B cell (primary cell): ENCODE measurements around the gene ITPR1.

Experiments
- EZH2 ChIP-seq: IDR thresholded peaks from 2 replicates; pipeline ENCODE4 v1.6.1; 2012; ENCODE audit warnings: borderline replicate concordance, low read depth, mild to moderate bottlenecking, moderate library complexity, low read length; ENCODE audit not compliant: insufficient read depth, poor library complexity, severe bottlenecking
- TF ChIP-seq, protein P1 (sequence below): fragments of 200-600 bp; IDR thresholded peaks from one replicate; pipeline ENCODE4 v1.8.0; 2022; ENCODE audit warnings: antibody characterized with exemption, mild to moderate bottlenecking

GRCh38 chr3:4707324-4707723 lies 214.2 kb downstream of the ITPR1 start:
- TF ChIP-seq, protein P1, sequence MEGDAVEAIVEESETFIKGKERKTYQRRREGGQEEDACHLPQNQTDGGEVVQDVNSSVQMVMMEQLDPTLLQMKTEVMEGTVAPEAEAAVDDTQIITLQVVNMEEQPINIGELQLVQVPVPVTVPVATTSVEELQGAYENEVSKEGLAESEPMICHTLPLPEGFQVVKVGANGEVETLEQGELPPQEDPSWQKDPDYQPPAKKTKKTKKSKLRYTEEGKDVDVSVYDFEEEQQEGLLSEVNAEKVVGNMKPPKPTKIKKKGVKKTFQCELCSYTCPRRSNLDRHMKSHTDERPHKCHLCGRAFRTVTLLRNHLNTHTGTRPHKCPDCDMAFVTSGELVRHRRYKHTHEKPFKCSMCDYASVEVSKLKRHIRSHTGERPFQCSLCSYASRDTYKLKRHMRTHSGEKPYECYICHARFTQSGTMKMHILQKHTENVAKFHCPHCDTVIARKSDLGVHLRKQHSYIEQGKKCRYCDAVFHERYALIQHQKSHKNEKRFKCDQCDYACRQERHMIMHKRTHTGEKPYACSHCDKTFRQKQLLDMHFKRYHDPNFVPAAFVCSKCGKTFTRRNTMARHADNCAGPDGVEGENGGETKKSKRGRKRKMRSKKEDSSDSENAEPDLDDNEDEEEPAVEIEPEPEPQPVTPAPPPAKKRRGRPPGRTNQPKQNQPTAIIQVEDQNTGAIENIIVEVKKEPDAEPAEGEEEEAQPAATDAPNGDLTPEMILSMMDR: no peak
- no peak for TF ChIP-seq EZH2
